ENCODE results near the gene DNAH5.

DNAH5 gene

GRCh38 chr5:13698885-13699284, 245.6 kb downstream of the DNAH5 start:
- no peak for DNase-seq
- POLR2A ChIA-PET, result no interaction called here
- CTCF ChIA-PET, result no interaction called here
- H3K27me3 ChIP-seq (replicated peaks in 2 of 5; ENCODE audit: control insufficient read depth in 4 of 5, insufficient read depth in 5 of 5, low read length in 4 of 5), result no peaks in the 10 kb centered on the region
- no peak overlapping the region for H3K4me3 ChIP-seq (ENCODE audit: control insufficient read depth in 1 of 7, extremely low read depth in 1 of 7, insufficient read depth in 4 of 7, low read depth in 2 of 7, low read length in 6 of 7)
- H3K4me1 ChIP-seq (ENCODE audit: control extremely low read depth in 1 of 4, control insufficient read depth in 4 of 4, insufficient read depth in 4 of 4, low read length in 3 of 4), result no peaks in the 10 kb centered on the region
- peaks cover 0 to 2% (median 0%) of the 10 kb centered on the region in 5 experiments for H3K9me3 ChIP-seq (ENCODE audit: control extremely low read depth in 1 of 5, control insufficient read depth in 4 of 5, insufficient read depth in 2 of 5, low read depth in 1 of 5, low read length in 4 of 5)
- H3K36me3 ChIP-seq (ENCODE audit: control insufficient read depth in 4 of 4, insufficient read depth in 4 of 4, low read length in 3 of 4), result no peaks in the 10 kb centered on the region
- H3K27ac ChIP-seq (ENCODE audit: insufficient read depth in 1 of 2, low read depth in 1 of 2, low read length in 2 of 2, poor library complexity in 1 of 2, severe bottlenecking in 2 of 2), result no peak overlapping the region
- WGBS (ENCODE audit: insufficient coverage), result 94% methylated on average over 2 of the region's 3 CpGs

DNA sequence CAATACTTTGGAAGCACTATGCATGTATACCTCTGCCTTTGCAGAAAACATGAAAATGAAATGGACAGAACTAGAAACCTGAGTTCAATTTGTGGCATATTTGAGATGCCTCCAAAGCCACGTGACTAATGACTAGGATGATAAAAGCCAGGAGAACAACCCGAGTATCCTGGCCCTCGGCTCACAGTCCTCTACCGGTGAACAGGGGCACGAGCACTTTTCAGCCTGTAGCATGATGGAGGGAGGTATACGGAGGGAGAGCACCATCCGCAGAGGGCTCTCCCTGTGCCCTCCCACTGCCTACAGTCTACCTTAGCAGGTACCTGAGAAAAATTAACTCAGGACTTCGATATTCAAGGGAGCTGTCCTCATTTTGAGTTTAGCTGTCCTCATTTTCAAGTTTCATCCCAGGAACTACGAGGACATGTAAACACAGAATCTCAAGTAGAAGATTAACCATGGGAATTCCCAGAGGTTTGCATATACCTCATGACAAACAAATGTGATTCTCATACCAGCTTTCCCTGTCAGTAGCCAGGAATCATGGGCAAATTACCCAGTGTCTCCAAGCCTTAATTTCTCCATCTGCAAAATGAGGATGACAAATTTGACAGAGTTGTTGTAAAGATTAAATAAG, 249.3 kb downstream of the DNAH5 start:
- Histone ChIP-seq H3K4me3 (ENCODE audit: control insufficient read depth in 1 of 7, extremely low read depth in 1 of 7, insufficient read depth in 4 of 7, low read depth in 2 of 7, low read length in 6 of 7) (no peak overlapping the region), H3K9me3 (ENCODE audit: control extremely low read depth in 1 of 5, control insufficient read depth in 4 of 5, insufficient read depth in 2 of 5, low read depth in 1 of 5, low read length in 4 of 5) (peaks cover 0 to 2% (median 0%) of the 10 kb centered on the region in 5 experiments), H3K27me3 (replicated peaks in 2 of 5; ENCODE audit: control insufficient read depth in 4 of 5, insufficient read depth in 5 of 5, low read length in 4 of 5) (no peaks in the 10 kb centered on the region), H3K36me3 (ENCODE audit: control insufficient read depth in 4 of 4, insufficient read depth in 4 of 4, low read length in 3 of 4) (no peaks in the 10 kb centered on the region), H3K27ac (ENCODE audit: insufficient read depth in 1 of 2, low read depth in 1 of 2, low read length in 2 of 2, poor library complexity in 1 of 2, severe bottlenecking in 2 of 2) (no peak overlapping the region), H3K4me1 (ENCODE audit: control extremely low read depth in 1 of 4, control insufficient read depth in 4 of 4, insufficient read depth in 4 of 4, low read length in 3 of 4) (no peaks in the 10 kb centered on the region)
- no peak for DNase-seq
- ChIA-PET CTCF (no interaction called here), POLR2A (no interaction called here)
- 96% methylated on average over 5 of the region's 9 CpGs for WGBS (ENCODE audit: insufficient coverage)

- H3K27me3 ChIP-seq (replicated peaks in 2 of 5; ENCODE audit: control insufficient read depth in 4 of 5, insufficient read depth in 5 of 5, low read length in 4 of 5), result no peaks in the 10 kb centered on the region
- no peak for DNase-seq
- ChIA-PET POLR2A (no interaction called here), CTCF (no interaction called here)
- H3K36me3 ChIP-seq (ENCODE audit: control insufficient read depth in 4 of 4, insufficient read depth in 4 of 4, low read length in 3 of 4), result no peaks in the 10 kb centered on the region
- H3K9me3 ChIP-seq (ENCODE audit: control extremely low read depth in 1 of 5, control insufficient read depth in 4 of 5, insufficient read depth in 2 of 5, low read depth in 1 of 5, low read length in 4 of 5), result peaks cover 0 to 14% (median 0%) of the 10 kb centered on the region in 5 experiments
- no peaks in the 10 kb centered on the region for H3K4me1 ChIP-seq (ENCODE audit: control extremely low read depth in 1 of 4, control insufficient read depth in 4 of 4, insufficient read depth in 4 of 4, low read length in 3 of 4)
- H3K4me3 ChIP-seq (ENCODE audit: control insufficient read depth in 1 of 7, extremely low read depth in 1 of 7, insufficient read depth in 4 of 7, low read depth in 2 of 7, low read length in 6 of 7), result no peak overlapping the region
- H3K27ac ChIP-seq (ENCODE audit: insufficient read depth in 1 of 2, low read depth in 1 of 2, low read length in 2 of 2, poor library complexity in 1 of 2, severe bottlenecking in 2 of 2), result no peak overlapping the region
Measured at GRCh38 chr5:13692172-13692571, 252.3 kb downstream of the DNAH5 start.

DNA sequence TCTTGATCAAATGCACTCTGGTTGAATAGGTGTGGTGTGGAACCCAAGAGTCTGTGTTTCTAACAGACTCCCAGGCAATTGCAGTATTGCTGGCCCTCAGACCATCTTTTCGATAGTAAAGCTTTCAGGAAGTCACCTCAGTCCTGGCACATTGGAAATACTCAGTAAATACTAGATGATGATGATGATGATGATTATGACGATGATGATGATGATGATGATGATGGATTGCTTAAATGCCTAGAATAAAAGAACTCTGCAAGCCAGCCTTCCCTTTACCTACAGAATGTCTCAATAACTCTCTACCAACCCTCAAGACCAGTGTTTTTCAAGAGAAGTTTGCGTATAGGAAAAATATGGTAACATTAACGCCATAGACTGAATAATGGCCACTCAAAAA, 268.0 kb downstream of the DNAH5 start:
- H3K4me1 ChIP-seq (ENCODE audit: control extremely low read depth in 1 of 4, control insufficient read depth in 4 of 4, insufficient read depth in 4 of 4, low read length in 3 of 4), result no peaks in the 10 kb centered on the region
- H3K9me3 ChIP-seq (ENCODE audit: control extremely low read depth in 1 of 5, control insufficient read depth in 4 of 5, insufficient read depth in 2 of 5, low read depth in 1 of 5, low read length in 4 of 5), result peaks cover 0 to 2% (median 0%) of the 10 kb centered on the region in 5 experiments
- H3K27ac ChIP-seq (ENCODE audit: insufficient read depth in 1 of 2, low read depth in 1 of 2, low read length in 2 of 2, poor library complexity in 1 of 2, severe bottlenecking in 2 of 2), result no peak overlapping the region
- ChIA-PET CTCF (no interaction called here), POLR2A (no interaction called here)
- no peaks in the 10 kb centered on the region for H3K36me3 ChIP-seq (ENCODE audit: control insufficient read depth in 4 of 4, insufficient read depth in 4 of 4, low read length in 3 of 4)
- DNase-seq, result no peak
- H3K4me3 ChIP-seq (ENCODE audit: control insufficient read depth in 1 of 7, extremely low read depth in 1 of 7, insufficient read depth in 4 of 7, low read depth in 2 of 7, low read length in 6 of 7), result no peak overlapping the region
- WGBS (ENCODE audit: insufficient coverage), result no CpG with 5 or more reads among the region's 4 CpGs
- no peaks in the 10 kb centered on the region for H3K27me3 ChIP-seq (replicated peaks in 2 of 5; ENCODE audit: control insufficient read depth in 4 of 5, insufficient read depth in 5 of 5, low read length in 4 of 5)

GRCh38 chr5:13674391-13674790, 270.1 kb downstream of the DNAH5 start:
- Histone ChIP-seq H3K9me3 (ENCODE audit: control extremely low read depth in 1 of 5, control insufficient read depth in 4 of 5, insufficient read depth in 2 of 5, low read depth in 1 of 5, low read length in 4 of 5) (peaks cover 0 to 2% (median 0%) of the 10 kb centered on the region in 5 experiments), H3K27me3 (replicated peaks in 2 of 5; ENCODE audit: control insufficient read depth in 4 of 5, insufficient read depth in 5 of 5, low read length in 4 of 5) (no peaks in the 10 kb centered on the region), H3K4me3 (ENCODE audit: control insufficient read depth in 1 of 7, extremely low read depth in 1 of 7, insufficient read depth in 4 of 7, low read depth in 2 of 7, low read length in 6 of 7) (no peak overlapping the region), H3K4me1 (ENCODE audit: control extremely low read depth in 1 of 4, control insufficient read depth in 4 of 4, insufficient read depth in 4 of 4, low read length in 3 of 4) (no peaks in the 10 kb centered on the region), H3K36me3 (ENCODE audit: control insufficient read depth in 4 of 4, insufficient read depth in 4 of 4, low read length in 3 of 4) (no peaks in the 10 kb centered on the region), H3K27ac (ENCODE audit: insufficient read depth in 1 of 2, low read depth in 1 of 2, low read length in 2 of 2, poor library complexity in 1 of 2, severe bottlenecking in 2 of 2) (no peak overlapping the region)
- DNase-seq, result no peak
- ChIA-PET CTCF (no interaction called here), POLR2A (no interaction called here)

GRCh38 chr5:13673511-13673910, 271.0 kb downstream of the DNAH5 start:
- no peaks in the 10 kb centered on the region for H3K36me3 ChIP-seq (ENCODE audit: control insufficient read depth in 4 of 4, insufficient read depth in 4 of 4, low read length in 3 of 4)
- no peaks in the 10 kb centered on the region for H3K27me3 ChIP-seq (replicated peaks in 2 of 5; ENCODE audit: control insufficient read depth in 4 of 5, insufficient read depth in 5 of 5, low read length in 4 of 5)
- ChIA-PET CTCF (no interaction called here), POLR2A (no interaction called here)
- H3K27ac ChIP-seq (ENCODE audit: insufficient read depth in 1 of 2, low read depth in 1 of 2, low read length in 2 of 2, poor library complexity in 1 of 2, severe bottlenecking in 2 of 2), result no peak overlapping the region
- no peaks in the 10 kb centered on the region for H3K4me1 ChIP-seq (ENCODE audit: control extremely low read depth in 1 of 4, control insufficient read depth in 4 of 4, insufficient read depth in 4 of 4, low read length in 3 of 4)
- WGBS (ENCODE audit: insufficient coverage), result no CpG with 5 or more reads among the region's 3 CpGs
- no peak for DNase-seq
- H3K4me3 ChIP-seq (ENCODE audit: control insufficient read depth in 1 of 7, extremely low read depth in 1 of 7, insufficient read depth in 4 of 7, low read depth in 2 of 7, low read length in 6 of 7), result no peak overlapping the region
- peaks cover 0 to 2% (median 0%) of the 10 kb centered on the region in 5 experiments for H3K9me3 ChIP-seq (ENCODE audit: control extremely low read depth in 1 of 5, control insufficient read depth in 4 of 5, insufficient read depth in 2 of 5, low read depth in 1 of 5, low read length in 4 of 5)

DNA sequence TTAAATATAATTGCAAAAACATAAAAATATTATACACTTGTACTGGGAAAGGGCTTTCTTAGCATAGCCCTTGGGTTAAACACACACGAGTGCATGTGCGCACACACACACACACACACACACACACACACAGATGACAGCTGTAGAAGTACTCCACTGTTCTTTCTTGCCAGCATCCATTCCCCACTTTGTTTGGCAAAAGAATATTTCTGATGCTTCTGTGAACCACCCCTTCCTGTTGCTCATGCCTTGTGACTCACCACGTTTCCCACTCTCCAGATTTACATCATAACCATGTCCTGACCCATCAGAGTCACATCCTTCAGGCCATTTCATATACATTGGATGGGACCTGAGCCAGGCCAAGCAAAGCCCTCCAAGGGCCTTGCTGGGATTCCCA, 280.1 kb downstream of the DNAH5 start:
- ChIA-PET CTCF (no interaction called here), POLR2A (no interaction called here)
- Histone ChIP-seq H3K27me3 (replicated peaks in 2 of 5; ENCODE audit: control insufficient read depth in 4 of 5, insufficient read depth in 5 of 5, low read length in 4 of 5) (no peaks in the 10 kb centered on the region), H3K4me1 (ENCODE audit: control extremely low read depth in 1 of 4, control insufficient read depth in 4 of 4, insufficient read depth in 4 of 4, low read length in 3 of 4) (peaks cover 0 to 2% (median 0%) of the 10 kb centered on the region in 4 experiments), H3K36me3 (ENCODE audit: control insufficient read depth in 4 of 4, insufficient read depth in 4 of 4, low read length in 3 of 4) (no peaks in the 10 kb centered on the region), H3K4me3 (ENCODE audit: control insufficient read depth in 1 of 7, extremely low read depth in 1 of 7, insufficient read depth in 4 of 7, low read depth in 2 of 7, low read length in 6 of 7) (no peak overlapping the region), H3K27ac (ENCODE audit: insufficient read depth in 1 of 2, low read depth in 1 of 2, low read length in 2 of 2, poor library complexity in 1 of 2, severe bottlenecking in 2 of 2) (no peak overlapping the region), H3K9me3 (ENCODE audit: control extremely low read depth in 1 of 5, control insufficient read depth in 4 of 5, insufficient read depth in 2 of 5, low read depth in 1 of 5, low read length in 4 of 5) (no peaks in the 10 kb centered on the region)
- no peak for DNase-seq
- WGBS (ENCODE audit: insufficient coverage), result 30% methylated on average over 3 of the region's 3 CpGs

All from common myeloid progenitor, CD34-positive (primary cell).